KMS-11 (cell line): ENCODE data around the gene ATP1B3.

ENCODE experiments used
- H2AFZ ChIP-seq: fragments of 200-600 bp; sonication (generic); 2 replicates; pipeline ENCODE4 v1.6.1; 2016; ENCODE audit warnings: antibody characterized with exemption, mixed run types, low read depth
- H3K27ac ChIP-seq: fragments of 200-600 bp; sonication (generic); 2 replicates; pipeline ENCODE4 v1.6.1; 2016; ENCODE audit warnings: mild to moderate bottlenecking, mixed run types
- H3K27me3 ChIP-seq: fragments of 200-600 bp; sonication (generic); 2 replicates; pipeline ENCODE4 v1.6.1; 2017; ENCODE audit warnings: mild to moderate bottlenecking, low read depth, mixed run types, moderate library complexity; ENCODE audit not compliant: insufficient read depth
- H3K36me3 ChIP-seq: fragments of 200-600 bp; sonication (generic); 2 replicates; pipeline ENCODE4 v1.6.1; 2017; ENCODE audit warnings: mild to moderate bottlenecking, mixed run types; ENCODE audit not compliant: insufficient read depth
- H3K4me1 ChIP-seq: fragments of 200-600 bp; sonication (generic); 2 replicates; pipeline ENCODE4 v1.6.1; 2016; ENCODE audit warnings: mild to moderate bottlenecking, low read depth, mixed run types; ENCODE audit not compliant: poor library complexity, severe bottlenecking
- H3K4me2 ChIP-seq: fragments of 200-600 bp; sonication (generic); 2 replicates; pipeline ENCODE4 v1.7.0; 2016; ENCODE audit warnings: mild to moderate bottlenecking, mixed run types
- H3K4me3 ChIP-seq: fragments of 200-600 bp; sonication (generic); IDR thresholded peaks from 2 replicates; pipeline ENCODE4 v1.6.1; 2017; ENCODE audit warnings: low read depth, low read length, mixed read lengths; ENCODE audit not compliant: insufficient read depth
- H3K79me2 ChIP-seq: fragments of 200-600 bp; sonication (generic); 2 replicates; pipeline ENCODE4 v1.6.1; 2016; ENCODE audit warnings: low read depth, mixed run types; ENCODE audit not compliant: insufficient read depth
- H3K9ac ChIP-seq: fragments of 200-600 bp; sonication (generic); 2 replicates; pipeline ENCODE4 v1.6.1; 2016; ENCODE audit warnings: mild to moderate bottlenecking, mixed run types
- H4K20me1 ChIP-seq: fragments of 200-600 bp; sonication (generic); 2 replicates; pipeline ENCODE4 v1.6.1; 2016; ENCODE audit warnings: mild to moderate bottlenecking, mixed run types; ENCODE audit not compliant: insufficient read depth
- CTCF ChIP-seq: fragments of 200-600 bp; sonication (generic); conservative IDR thresholded peaks from 2 replicates; pipeline ENCODE4 v1.6.1; 2017; ENCODE audit warnings: low read depth, mild to moderate bottlenecking, antibody characterized with exemption, low read length, moderate library complexity, mixed read lengths

ATP1B3 gene

GRCh38 chr3:141940194-141940776 lies 63.8 kb downstream of the ATP1B3 start:
- H3K27me3 ChIP-seq, result no peaks in the 10 kb centered on the region
- TF ChIP-seq CTCF, result no peak
- no peaks in the 10 kb centered on the region for H3K4me1 ChIP-seq
- H3K27ac ChIP-seq, result no peak overlapping the region
- no peaks in the 10 kb centered on the region for H3K79me2 ChIP-seq
- H3K9ac ChIP-seq, result no peak overlapping the region
- no peak overlapping the region for H3K4me2 ChIP-seq
- no peak overlapping the region for H2AFZ ChIP-seq
- no peaks in the 10 kb centered on the region for H3K36me3 ChIP-seq
- no peaks in the 10 kb centered on the region for H4K20me1 ChIP-seq
- H3K4me3 ChIP-seq, result no peak overlapping the region

GRCh38 chr3:141941093-141941492 lies 64.7 kb downstream of the ATP1B3 start:
- no peak for TF ChIP-seq CTCF
- no peak overlapping the region for H2AFZ ChIP-seq
- no peak overlapping the region for H3K4me3 ChIP-seq
- no peak overlapping the region for H3K4me2 ChIP-seq
- no peaks in the 10 kb centered on the region for H3K4me1 ChIP-seq
- no peaks in the 10 kb centered on the region for H3K27me3 ChIP-seq
- no peaks in the 10 kb centered on the region for H3K79me2 ChIP-seq
- no peaks in the 10 kb centered on the region for H3K36me3 ChIP-seq
- no peak overlapping the region for H3K9ac ChIP-seq
- no peak overlapping the region for H3K27ac ChIP-seq
- H4K20me1 ChIP-seq, result no peaks in the 10 kb centered on the region

GRCh38 chr3:141942006-141942405 lies 65.6 kb downstream of the ATP1B3 start:
- no peaks in the 10 kb centered on the region for H3K27me3 ChIP-seq
- H3K4me3 ChIP-seq, result no peak overlapping the region
- H2AFZ ChIP-seq, result no peak overlapping the region
- no peak overlapping the region for H3K27ac ChIP-seq
- no peak overlapping the region for H3K9ac ChIP-seq
- H4K20me1 ChIP-seq, result no peaks in the 10 kb centered on the region
- H3K79me2 ChIP-seq, result no peaks in the 10 kb centered on the region
- no peaks in the 10 kb centered on the region for H3K4me1 ChIP-seq
- H3K4me2 ChIP-seq, result no peak overlapping the region
- no peak for TF ChIP-seq CTCF
- H3K36me3 ChIP-seq, result no peaks in the 10 kb centered on the region

- Histone ChIP-seq H3K4me2 (no peak overlapping the region), H2AFZ (no peak overlapping the region), H3K4me1 (no peaks in the 10 kb centered on the region), H4K20me1 (no peaks in the 10 kb centered on the region), H3K9ac (no peak overlapping the region), H3K36me3 (no peaks in the 10 kb centered on the region), H3K27ac (no peak overlapping the region), H3K27me3 (no peaks in the 10 kb centered on the region), H3K79me2 (no peaks in the 10 kb centered on the region), H3K4me3 (no peak overlapping the region)
- no peak for TF ChIP-seq CTCF
Observed at GRCh38 chr3:141945726-141946485, 69.5 kb downstream of the ATP1B3 start.
